Gastrocnemius medialis (tissue), 4 donors: Measurements from ENCODE around the gene LAMA3. TPM values are rescaled to one million over a fixed set of nuclear protein-coding genes. Genes with fewer than 3 reads are reported as not detected.

ENCODE experiments used
- ATAC-seq, 2 donors: fragments of 150-250 bp; one replicate each; pipeline ENCODE4 v1.9.1; 2016
- DNase-seq, 2 donors: peaks; one replicate each; pipeline ENCODE4 v3.0.0-alpha.2; 2019
- H3K27ac ChIP-seq, 4 donors: fragments of 200-600 bp; sonication (generic); 1 replicate in 1 of 4; 2 replicates in 3 of 4; pipeline ENCODE4 v1.5.1; 2016 to 2018; ENCODE audit warnings: mild to moderate bottlenecking in 2 of 4, moderate library complexity in 1 of 4
- H3K27me3 ChIP-seq, 3 donors: fragments of 200-600 bp; sonication (generic) in 2 of 3; 1 replicate in 1 of 3; 2 replicates in 2 of 3; pipeline versions ENCODE4 v1.5.1 to v1.6.0; 2016 to 2019; ENCODE audit warnings: mild to moderate bottlenecking in 1 of 3, moderate library complexity in 1 of 3
- H3K36me3 ChIP-seq, 2 donors: fragments of 200-600 bp; sonication (generic) in 1 of 2; one replicate each; pipeline ENCODE4 v1.5.1; 2017 to 2018
- H3K4me1 ChIP-seq, 2 donors: fragments of 200-600 bp; sonication (generic) in 1 of 2; one replicate each; pipeline ENCODE4 v1.5.1; 2016 to 2017; ENCODE audit warnings: mild to moderate bottlenecking in 2 of 2
- H3K4me3 ChIP-seq, 4 donors: fragments of 200-600 bp; sonication (generic) in 3 of 4; 1 replicate in 1 of 4; 2 replicates in 3 of 4; pipeline ENCODE4 v1.5.1; 2016 to 2019; ENCODE audit warnings: mild to moderate bottlenecking in 2 of 4
- H3K9me3 ChIP-seq, 3 donors: fragments of 200-600 bp; sonication (generic) in 2 of 3; 1 replicate in 1 of 3; 2 replicates in 2 of 3; pipeline ENCODE4 v1.5.1; 2016 to 2019
- POLR2A ChIP-seq, 2 donors: fragments of 450-650 bp; IDR thresholded peaks; one replicate each; pipeline ENCODE4 v1.6.1; 2017; ENCODE audit warnings: antibody characterized with exemption in 2 of 2, mild to moderate bottlenecking in 2 of 2, moderate library complexity in 2 of 2
- in situ Hi-C, 4 donors: fragments of 200-750 bp; cut with MboI; loops; one replicate each; pipeline versions ENCODE4 v1.15.0 to v1.8.0; 2017; ENCODE audit warnings: low sequenced_read_pairs in 4 of 4
- intact Hi-C: fragments of 100-400 bp; cut with DNase I; formaldehyde crosslinking; loops from one replicate; pipeline ENCODE4 v1.15.1; 2023; ENCODE audit warnings: low total_unique reads
- total RNA-seq, 4 donors: library from RNA; depleted of rRNA; stranded (reverse); fragments of >200 nt; gene quantifications; one replicate each; pipeline versions ENCODE4 v1.1.0 to v1.2.3, GENCODE V29; 2016
- TF ChIP-seq, protein P1 (sequence below), 5 experiments: fragments of 450-650 bp in 3 of 5; fragments of 200-600 bp in 2 of 5; sonication (generic) in 2 of 5; IDR thresholded peaks in 4 of 5; conservative IDR thresholded peaks in 1 of 5; 1 replicate in 4 of 5; 2 replicates in 1 of 5; pipeline ENCODE4 v1.5.1; 2016 to 2019; ENCODE audit warnings: antibody characterized with exemption in 5 of 5, mild to moderate bottlenecking in 3 of 5, moderate library complexity in 3 of 5

The LAMA3 gene
- total RNA-seq, 4 donors from 2014 or later = 1.1 to 5.3 (median 2.1) TPM

DNA sequence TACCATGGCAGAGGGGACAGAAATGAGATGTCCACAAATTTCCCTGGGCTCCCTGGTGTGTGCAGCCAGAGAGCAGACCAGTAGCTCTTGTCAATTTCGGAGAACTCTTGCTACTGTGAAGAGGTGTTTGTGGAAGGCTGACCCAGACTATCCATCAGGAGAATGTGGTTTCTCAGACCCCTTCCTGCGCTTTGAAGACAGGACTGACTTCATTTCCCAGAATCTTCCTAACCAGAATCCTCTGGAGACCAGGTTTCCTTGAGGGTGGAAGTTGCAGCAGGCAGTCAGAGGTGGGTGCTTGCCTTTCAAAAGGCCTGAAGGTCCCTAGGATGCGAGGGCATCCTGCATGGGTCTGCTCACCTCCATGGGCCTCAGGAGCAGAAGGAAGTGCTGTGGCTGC lies 121.9 kb downstream of the LAMA3 start:
- H3K27me3 ChIP-seq = no peaks in the 10 kb centered on the region
- intact Hi-C loops = no loop called here
- H3K4me1 ChIP-seq = peaks cover 5 to 6% of the 10 kb centered on the region in 2 donors
- no peaks in the 10 kb centered on the region for H3K36me3 ChIP-seq
- in situ Hi-C loops = loop anchor here in 3 of 4 donors (5.0 to 25.0 kb wide), 4 partner anchors 101 to 299 kb away; partner anchors contain the start of gene RMC1 (in 1 of the 3)
- no peak overlapping the region for H3K4me3 ChIP-seq
- TF ChIP-seq POLR2A (IDR thresholded peaks at IDR 0.05) = no peak
- TF ChIP-seq, protein P1, sequence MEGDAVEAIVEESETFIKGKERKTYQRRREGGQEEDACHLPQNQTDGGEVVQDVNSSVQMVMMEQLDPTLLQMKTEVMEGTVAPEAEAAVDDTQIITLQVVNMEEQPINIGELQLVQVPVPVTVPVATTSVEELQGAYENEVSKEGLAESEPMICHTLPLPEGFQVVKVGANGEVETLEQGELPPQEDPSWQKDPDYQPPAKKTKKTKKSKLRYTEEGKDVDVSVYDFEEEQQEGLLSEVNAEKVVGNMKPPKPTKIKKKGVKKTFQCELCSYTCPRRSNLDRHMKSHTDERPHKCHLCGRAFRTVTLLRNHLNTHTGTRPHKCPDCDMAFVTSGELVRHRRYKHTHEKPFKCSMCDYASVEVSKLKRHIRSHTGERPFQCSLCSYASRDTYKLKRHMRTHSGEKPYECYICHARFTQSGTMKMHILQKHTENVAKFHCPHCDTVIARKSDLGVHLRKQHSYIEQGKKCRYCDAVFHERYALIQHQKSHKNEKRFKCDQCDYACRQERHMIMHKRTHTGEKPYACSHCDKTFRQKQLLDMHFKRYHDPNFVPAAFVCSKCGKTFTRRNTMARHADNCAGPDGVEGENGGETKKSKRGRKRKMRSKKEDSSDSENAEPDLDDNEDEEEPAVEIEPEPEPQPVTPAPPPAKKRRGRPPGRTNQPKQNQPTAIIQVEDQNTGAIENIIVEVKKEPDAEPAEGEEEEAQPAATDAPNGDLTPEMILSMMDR (IDR thresholded peaks at IDR 0.05 in 4 of 5, conservative IDR thresholded peaks at IDR 0.05 in 1 of 5) = no peak
- no peak for DNase-seq
- H3K9me3 ChIP-seq = no peaks in the 10 kb centered on the region
- no peak for ATAC-seq
- H3K27ac ChIP-seq = no peak overlapping the region

DNA sequence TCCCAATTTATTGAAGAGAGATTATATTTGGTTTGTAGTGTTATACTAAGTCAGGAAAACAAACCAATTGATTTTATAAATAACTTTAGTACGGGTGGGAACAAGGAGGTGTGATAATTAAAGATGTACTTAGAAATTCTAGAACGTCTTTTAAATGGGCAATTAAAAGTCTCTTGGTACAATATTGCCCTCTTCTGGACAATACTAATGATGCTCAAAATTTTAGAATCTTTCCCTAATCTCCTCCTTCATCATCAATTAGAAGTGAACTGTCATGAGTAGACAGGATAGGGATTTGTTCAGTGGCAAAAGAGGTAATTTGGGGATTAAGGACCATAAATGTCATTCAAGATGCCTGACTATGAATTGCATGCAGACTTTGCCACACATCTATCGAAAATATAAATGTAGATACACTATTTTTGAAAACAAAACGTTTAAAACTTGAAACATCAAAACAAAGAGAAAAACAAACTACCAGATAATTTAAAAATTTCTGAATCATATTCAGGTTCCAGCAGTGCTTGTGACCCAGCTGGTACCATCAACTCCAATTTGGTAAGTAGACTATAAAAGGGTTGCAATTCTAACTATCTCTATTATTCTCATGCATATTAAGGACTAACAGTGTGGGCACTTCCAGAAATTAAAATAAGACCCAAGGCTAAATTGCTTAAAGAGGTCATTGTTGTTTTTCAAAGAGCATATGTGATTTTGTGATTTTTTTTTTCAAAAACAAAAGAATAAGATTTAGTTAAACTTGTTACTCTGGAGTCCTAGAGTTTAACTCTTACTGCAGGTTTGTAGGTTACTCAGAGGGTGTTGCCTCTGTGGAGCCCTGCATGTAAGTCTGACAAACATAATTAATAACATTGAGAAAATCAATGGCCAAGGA lies 123.5 kb downstream of the LAMA3 start:
- H3K27ac ChIP-seq = no peak overlapping the region
- TF ChIP-seq, protein P1 (IDR thresholded peaks at IDR 0.05 in 4 of 5, conservative IDR thresholded peaks at IDR 0.05 in 1 of 5) = peak; percentile 17 to 54 (median 25)
- TF ChIP-seq POLR2A (IDR thresholded peaks at IDR 0.05) = no peak
- H3K27me3 ChIP-seq = no peaks in the 10 kb centered on the region
- DNase-seq (no peak), ATAC-seq (no peak)
- peaks cover 5 to 6% of the 10 kb centered on the region in 2 donors for H3K4me1 ChIP-seq
- H3K36me3 ChIP-seq = no peaks in the 10 kb centered on the region
- intact Hi-C loops = loop anchor here (1.0 kb wide), 1 partner anchor 190 kb away; no protein-coding TSS in a partner anchor
- H3K4me3 ChIP-seq = no peak overlapping the region
- in situ Hi-C loops = loop anchor here in 3 of 4 donors (5.0 to 25.0 kb wide), 4 partner anchors 100 to 300 kb away; partner anchors contain the start of gene RMC1 (in 1 of the 3)
- H3K9me3 ChIP-seq = no peaks in the 10 kb centered on the region

DNA sequence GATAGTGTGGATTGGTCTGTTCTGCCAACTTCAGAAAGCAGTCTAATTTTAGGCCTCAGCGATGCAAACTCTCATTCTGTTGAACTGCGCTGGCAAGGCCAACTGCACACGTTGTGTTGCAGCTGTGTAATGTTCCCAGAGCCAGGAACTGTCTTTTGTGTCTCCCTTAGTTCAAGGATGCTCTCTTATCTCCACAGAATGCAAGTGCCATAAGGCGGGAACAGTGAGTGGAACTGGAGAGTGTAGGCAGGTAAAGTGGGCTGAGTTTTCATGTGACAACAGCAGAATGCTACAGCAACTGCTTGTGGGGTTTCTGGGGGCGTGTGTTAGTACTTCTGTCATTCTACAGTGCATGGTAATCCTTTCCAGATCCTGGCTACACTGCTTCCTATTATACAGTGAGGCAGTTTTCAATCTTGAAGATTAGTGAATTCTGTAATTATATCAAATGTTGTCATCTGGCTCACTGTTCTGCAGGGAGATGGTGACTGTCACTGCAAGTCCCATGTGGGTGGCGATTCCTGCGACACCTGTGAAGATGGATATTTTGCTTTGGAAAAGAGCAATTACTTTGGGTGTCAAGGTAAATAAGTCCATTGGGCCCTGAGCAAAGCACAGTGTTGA lies 125.8 kb downstream of the LAMA3 start:
- Histone ChIP-seq H3K27me3 (no peaks in the 10 kb centered on the region), H3K4me3 (no peak overlapping the region), H3K9me3 (no peaks in the 10 kb centered on the region), H3K27ac (peak overlapping the region in 2 of 4 donors; percentile 42 to 55), H3K36me3 (no peaks in the 10 kb centered on the region), H3K4me1 (peaks cover 5 to 6% of the 10 kb centered on the region in 2 donors)
- no peak for TF ChIP-seq POLR2A (IDR thresholded peaks at IDR 0.05)
- TF ChIP-seq, protein P1 (IDR thresholded peaks at IDR 0.05 in 4 of 5, conservative IDR thresholded peaks at IDR 0.05 in 1 of 5) = no peak
- DNase-seq = peak; percentile 48 to 50
- peak; percentile 97 to 98 for ATAC-seq
- in situ Hi-C loops (loop anchor here in 3 of 4 donors (5.0 to 25.0 kb wide), 4 partner anchors 97 to 303 kb away; partner anchors contain the start of gene RMC1 (in 1 of the 3)), intact Hi-C loops (no loop called here)

DNA sequence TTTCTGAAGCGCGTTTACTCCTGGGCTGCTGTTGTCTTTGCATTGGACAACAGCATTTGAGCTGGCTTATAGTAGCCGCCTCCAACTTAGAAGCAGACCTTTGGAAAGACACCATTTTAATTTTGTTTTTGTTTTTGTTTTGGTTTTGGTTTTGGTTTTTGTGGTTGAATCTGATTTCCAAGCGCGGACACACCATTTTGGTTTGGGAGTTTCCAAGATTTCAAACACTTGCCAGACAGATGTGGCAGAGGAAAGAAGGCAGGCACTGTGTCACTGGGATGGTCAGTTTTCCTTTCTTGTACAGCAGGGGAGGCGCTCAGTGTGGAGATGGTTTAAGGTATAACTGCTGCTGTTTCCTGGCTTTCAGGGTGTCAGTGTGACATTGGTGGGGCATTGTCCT lies 126.8 kb downstream of the LAMA3 start:
- DNase-seq (no peak), ATAC-seq (no peak)
- Histone ChIP-seq H3K4me1 (peaks cover 5 to 6% of the 10 kb centered on the region in 2 donors), H3K27ac (no peak overlapping the region), H3K27me3 (no peaks in the 10 kb centered on the region), H3K36me3 (no peaks in the 10 kb centered on the region), H3K9me3 (no peaks in the 10 kb centered on the region), H3K4me3 (no peak overlapping the region)
- in situ Hi-C loops (loop anchor here in 2 of 4 donors (25.0 kb wide), 3 partner anchors 96 to 304 kb away; partner anchors contain the start of gene RMC1 (in 1 of the 2)), intact Hi-C loops (no loop called here)
- TF ChIP-seq POLR2A (IDR thresholded peaks at IDR 0.05) = no peak
- TF ChIP-seq, protein P1 (IDR thresholded peaks at IDR 0.05 in 4 of 5, conservative IDR thresholded peaks at IDR 0.05 in 1 of 5) = no peak
